ENCODE measurements around the gene LGALS3.
A peak's percentile ranks its signal among the peaks of the same experiment; 100 is the strongest.

The LGALS3 gene

DNA sequence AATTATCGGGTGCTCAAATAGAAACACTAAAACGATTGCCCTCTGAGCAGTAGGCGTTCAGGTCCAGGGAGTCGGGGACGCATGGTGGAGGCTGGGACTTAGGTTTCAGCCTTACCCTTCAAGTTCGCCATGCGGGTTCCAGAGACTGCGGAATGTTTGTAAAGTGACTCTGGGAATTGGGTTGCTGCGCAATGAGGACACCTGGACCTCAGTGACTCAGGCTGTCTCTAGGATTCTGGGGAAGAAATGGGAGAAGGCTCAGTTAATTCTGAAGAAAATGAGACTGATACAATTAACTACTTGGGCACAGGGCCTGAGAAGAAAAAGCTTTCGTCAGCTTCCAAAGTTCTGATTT lies 1.1 kb downstream of the LGALS3 start:
- TF ChIP-seq, protein P1, sequence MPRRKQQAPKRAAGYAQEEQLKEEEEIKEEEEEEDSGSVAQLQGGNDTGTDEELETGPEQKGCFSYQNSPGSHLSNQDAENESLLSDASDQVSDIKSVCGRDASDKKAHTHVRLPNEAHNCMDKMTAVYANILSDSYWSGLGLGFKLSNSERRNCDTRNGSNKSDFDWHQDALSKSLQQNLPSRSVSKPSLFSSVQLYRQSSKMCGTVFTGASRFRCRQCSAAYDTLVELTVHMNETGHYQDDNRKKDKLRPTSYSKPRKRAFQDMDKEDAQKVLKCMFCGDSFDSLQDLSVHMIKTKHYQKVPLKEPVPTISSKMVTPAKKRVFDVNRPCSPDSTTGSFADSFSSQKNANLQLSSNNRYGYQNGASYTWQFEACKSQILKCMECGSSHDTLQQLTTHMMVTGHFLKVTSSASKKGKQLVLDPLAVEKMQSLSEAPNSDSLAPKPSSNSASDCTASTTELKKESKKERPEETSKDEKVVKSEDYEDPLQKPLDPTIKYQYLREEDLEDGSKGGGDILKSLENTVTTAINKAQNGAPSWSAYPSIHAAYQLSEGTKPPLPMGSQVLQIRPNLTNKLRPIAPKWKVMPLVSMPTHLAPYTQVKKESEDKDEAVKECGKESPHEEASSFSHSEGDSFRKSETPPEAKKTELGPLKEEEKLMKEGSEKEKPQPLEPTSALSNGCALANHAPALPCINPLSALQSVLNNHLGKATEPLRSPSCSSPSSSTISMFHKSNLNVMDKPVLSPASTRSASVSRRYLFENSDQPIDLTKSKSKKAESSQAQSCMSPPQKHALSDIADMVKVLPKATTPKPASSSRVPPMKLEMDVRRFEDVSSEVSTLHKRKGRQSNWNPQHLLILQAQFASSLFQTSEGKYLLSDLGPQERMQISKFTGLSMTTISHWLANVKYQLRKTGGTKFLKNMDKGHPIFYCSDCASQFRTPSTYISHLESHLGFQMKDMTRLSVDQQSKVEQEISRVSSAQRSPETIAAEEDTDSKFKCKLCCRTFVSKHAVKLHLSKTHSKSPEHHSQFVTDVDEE (CRISPR knock-in tag; IDR thresholded peaks at IDR 0.05), result no peak
- TF ChIP-seq OSR1 (CRISPR knock-in tag; IDR thresholded peaks at IDR 0.05), result no peak
- no peak for TF ChIP-seq PPARA (CRISPR knock-in tag; IDR thresholded peaks at IDR 0.05; ENCODE audit: borderline replicate concordance)
- no peak for TF ChIP-seq GLIS3 (CRISPR knock-in tag; IDR thresholded peaks at IDR 0.05)
- no peak for TF ChIP-seq CSDC2 (CRISPR knock-in tag; IDR thresholded peaks at IDR 0.05)
- no peak for TF ChIP-seq RARB (CRISPR knock-in tag; IDR thresholded peaks at IDR 0.05)
- TF ChIP-seq, protein P2, sequence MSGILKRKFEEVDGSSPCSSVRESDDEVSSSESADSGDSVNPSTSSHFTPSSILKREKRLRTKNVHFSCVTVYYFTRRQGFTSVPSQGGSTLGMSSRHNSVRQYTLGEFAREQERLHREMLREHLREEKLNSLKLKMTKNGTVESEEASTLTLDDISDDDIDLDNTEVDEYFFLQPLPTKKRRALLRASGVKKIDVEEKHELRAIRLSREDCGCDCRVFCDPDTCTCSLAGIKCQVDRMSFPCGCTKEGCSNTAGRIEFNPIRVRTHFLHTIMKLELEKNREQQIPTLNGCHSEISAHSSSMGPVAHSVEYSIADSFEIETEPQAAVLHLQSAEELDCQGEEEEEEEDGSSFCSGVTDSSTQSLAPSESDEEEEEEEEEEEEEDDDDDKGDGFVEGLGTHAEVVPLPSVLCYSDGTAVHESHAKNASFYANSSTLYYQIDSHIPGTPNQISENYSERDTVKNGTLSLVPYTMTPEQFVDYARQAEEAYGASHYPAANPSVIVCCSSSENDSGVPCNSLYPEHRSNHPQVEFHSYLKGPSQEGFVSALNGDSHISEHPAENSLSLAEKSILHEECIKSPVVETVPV (CRISPR knock-in tag; IDR thresholded peaks at IDR 0.05), result no peak
- TF ChIP-seq ISL1 (CRISPR knock-in tag; IDR thresholded peaks at IDR 0.05), result no peak
- TF ChIP-seq TCF4 (CRISPR knock-in tag; IDR thresholded peaks at IDR 0.05; ENCODE audit: borderline replicate concordance), result no peak
- TF ChIP-seq SNAI2 (CRISPR knock-in tag; IDR thresholded peaks at IDR 0.05), result no peak
- TF ChIP-seq ZFP30 (CRISPR knock-in tag; IDR thresholded peaks at IDR 0.05), result no peak
- no peak for TF ChIP-seq ZFP3 (CRISPR knock-in tag; IDR thresholded peaks at IDR 0.05)
- TF ChIP-seq BACH2 (CRISPR knock-in tag; IDR thresholded peaks at IDR 0.05; ENCODE audit: borderline replicate concordance), result no peak
- TF ChIP-seq, protein P3, sequence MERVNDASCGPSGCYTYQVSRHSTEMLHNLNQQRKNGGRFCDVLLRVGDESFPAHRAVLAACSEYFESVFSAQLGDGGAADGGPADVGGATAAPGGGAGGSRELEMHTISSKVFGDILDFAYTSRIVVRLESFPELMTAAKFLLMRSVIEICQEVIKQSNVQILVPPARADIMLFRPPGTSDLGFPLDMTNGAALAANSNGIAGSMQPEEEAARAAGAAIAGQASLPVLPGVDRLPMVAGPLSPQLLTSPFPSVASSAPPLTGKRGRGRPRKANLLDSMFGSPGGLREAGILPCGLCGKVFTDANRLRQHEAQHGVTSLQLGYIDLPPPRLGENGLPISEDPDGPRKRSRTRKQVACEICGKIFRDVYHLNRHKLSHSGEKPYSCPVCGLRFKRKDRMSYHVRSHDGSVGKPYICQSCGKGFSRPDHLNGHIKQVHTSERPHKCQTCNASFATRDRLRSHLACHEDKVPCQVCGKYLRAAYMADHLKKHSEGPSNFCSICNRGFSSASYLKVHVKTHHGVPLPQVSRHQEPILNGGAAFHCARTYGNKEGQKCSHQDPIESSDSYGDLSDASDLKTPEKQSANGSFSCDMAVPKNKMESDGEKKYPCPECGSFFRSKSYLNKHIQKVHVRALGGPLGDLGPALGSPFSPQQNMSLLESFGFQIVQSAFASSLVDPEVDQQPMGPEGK (CRISPR knock-in tag; IDR thresholded peaks at IDR 0.05; ENCODE audit: borderline replicate concordance), result no peak
- no peak for TF ChIP-seq ZNF8 (CRISPR knock-in tag; IDR thresholded peaks at IDR 0.05)
- no peak for TF ChIP-seq ZNF565 (CRISPR knock-in tag; conservative IDR thresholded peaks at IDR 0.05; ENCODE audit: low read depth)
- no peak for ATAC-seq

DNA sequence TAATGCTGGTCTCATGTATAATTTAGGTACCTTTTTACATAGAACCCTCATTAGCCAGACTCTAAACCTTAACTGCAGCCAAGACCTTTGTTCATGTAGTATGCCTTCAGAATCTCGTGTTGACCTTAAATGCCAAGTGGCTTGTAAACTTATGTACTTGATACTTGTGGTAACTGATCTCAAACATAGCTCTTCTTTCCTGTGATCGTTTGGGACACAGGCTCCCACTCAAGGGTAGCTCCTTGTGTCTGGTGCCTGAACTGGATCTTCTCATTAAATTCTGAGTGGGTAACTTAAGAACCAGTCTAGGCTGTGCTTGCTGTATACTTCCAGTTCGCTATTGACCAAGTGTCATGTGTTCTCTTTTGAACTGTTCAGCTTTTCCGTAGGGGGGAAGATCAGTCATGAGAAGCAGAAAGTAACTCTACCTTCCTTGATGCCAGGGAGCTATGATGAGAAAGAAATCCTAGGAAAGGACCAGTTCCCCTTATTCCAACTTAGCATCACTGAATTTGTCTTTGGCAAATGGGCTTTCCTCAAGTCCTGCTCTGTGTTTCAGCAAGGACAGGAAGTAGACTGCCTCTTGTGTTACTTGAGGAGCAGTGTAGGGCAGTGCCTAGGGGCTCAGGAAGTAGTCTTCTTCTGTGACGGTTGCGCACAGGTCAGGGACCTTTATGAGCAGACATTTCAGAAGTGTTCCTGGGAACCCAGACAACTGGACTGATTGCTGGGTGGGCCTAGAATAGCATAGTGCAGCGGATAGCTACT lies 2.5 kb downstream of the LGALS3 start:
- TF ChIP-seq GLIS3 (CRISPR knock-in tag; IDR thresholded peaks at IDR 0.05), result no peak
- no peak for TF ChIP-seq ZNF8 (CRISPR knock-in tag; IDR thresholded peaks at IDR 0.05)
- no peak for ATAC-seq

DNA sequence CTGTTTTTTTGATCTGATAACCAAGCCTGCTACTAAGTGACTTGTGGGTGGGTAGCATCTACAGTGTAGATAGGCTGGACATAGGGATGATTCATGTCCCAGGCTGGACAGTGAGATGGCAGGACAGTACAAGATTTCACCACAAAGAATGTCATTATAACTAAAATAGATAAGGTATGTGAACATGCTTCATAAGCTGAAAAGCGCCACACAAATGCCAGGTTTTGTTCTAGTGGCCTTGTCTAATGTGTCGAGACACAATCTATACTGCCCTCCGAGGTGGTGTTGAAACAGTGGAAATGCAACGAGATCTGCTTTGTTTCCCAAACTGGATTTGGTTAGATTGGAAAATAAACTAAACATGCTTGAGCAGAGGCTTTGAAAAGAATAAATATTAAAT lies 4.4 kb downstream of the LGALS3 start:
- ATAC-seq, result peak; percentile 20; the same call in 2 of the 3 replicates
- TF ChIP-seq ZFP3 (CRISPR knock-in tag; IDR thresholded peaks at IDR 0.05) (no peak), ARNTL (CRISPR knock-in tag; IDR thresholded peaks at IDR 0.05; ENCODE audit: borderline replicate concordance, low read depth) (no peak), GLIS3 (CRISPR knock-in tag; IDR thresholded peaks at IDR 0.05) (no peak), TCF4 (CRISPR knock-in tag; IDR thresholded peaks at IDR 0.05; ENCODE audit: borderline replicate concordance) (no peak), OSR1 (CRISPR knock-in tag; IDR thresholded peaks at IDR 0.05) (no peak), ESRRG (CRISPR knock-in tag; IDR thresholded peaks at IDR 0.05) (no peak), ZC3H10 (CRISPR knock-in tag; IDR thresholded peaks at IDR 0.05) (no peak), BACH2 (CRISPR knock-in tag; IDR thresholded peaks at IDR 0.05; ENCODE audit: borderline replicate concordance) (no peak), PPARA (CRISPR knock-in tag; IDR thresholded peaks at IDR 0.05; ENCODE audit: borderline replicate concordance) (no peak), ZNF8 (CRISPR knock-in tag; IDR thresholded peaks at IDR 0.05) (no peak), ZNF70 (CRISPR knock-in tag; IDR thresholded peaks at IDR 0.05) (no peak), TOX (CRISPR knock-in tag; IDR thresholded peaks at IDR 0.05; ENCODE audit: borderline replicate concordance) (no peak), ISL1 (CRISPR knock-in tag; IDR thresholded peaks at IDR 0.05) (no peak), CSDC2 (CRISPR knock-in tag; IDR thresholded peaks at IDR 0.05) (no peak)
- TF ChIP-seq, protein P3 (CRISPR knock-in tag; IDR thresholded peaks at IDR 0.05; ENCODE audit: borderline replicate concordance), result no peak
- TF ChIP-seq, protein P1 (CRISPR knock-in tag; IDR thresholded peaks at IDR 0.05), result no peak
- TF ChIP-seq, protein P4, sequence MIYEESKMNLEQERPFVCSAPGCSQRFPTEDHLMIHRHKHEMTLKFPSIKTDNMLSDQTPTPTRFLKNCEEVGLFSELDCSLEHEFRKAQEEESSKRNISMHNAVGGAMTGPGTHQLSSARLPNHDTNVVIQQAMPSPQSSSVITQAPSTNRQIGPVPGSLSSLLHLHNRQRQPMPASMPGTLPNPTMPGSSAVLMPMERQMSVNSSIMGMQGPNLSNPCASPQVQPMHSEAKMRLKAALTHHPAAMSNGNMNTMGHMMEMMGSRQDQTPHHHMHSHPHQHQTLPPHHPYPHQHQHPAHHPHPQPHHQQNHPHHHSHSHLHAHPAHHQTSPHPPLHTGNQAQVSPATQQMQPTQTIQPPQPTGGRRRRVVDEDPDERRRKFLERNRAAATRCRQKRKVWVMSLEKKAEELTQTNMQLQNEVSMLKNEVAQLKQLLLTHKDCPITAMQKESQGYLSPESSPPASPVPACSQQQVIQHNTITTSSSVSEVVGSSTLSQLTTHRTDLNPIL (CRISPR knock-in tag; IDR thresholded peaks at IDR 0.05; ENCODE audit: low read depth), result no peak
- TF ChIP-seq, protein P5, sequence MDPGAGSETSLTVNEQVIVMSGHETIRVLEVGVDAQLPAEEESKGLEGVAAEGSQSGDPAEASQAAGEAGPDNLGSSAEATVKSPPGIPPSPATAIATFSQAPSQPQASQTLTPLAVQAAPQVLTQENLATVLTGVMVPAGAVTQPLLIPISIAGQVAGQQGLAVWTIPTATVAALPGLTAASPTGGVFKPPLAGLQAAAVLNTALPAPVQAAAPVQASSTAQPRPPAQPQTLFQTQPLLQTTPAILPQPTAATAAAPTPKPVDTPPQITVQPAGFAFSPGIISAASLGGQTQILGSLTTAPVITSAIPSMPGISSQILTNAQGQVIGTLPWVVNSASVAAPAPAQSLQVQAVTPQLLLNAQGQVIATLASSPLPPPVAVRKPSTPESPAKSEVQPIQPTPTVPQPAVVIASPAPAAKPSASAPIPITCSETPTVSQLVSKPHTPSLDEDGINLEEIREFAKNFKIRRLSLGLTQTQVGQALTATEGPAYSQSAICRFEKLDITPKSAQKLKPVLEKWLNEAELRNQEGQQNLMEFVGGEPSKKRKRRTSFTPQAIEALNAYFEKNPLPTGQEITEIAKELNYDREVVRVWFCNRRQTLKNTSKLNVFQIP (CRISPR knock-in tag; IDR thresholded peaks at IDR 0.05; ENCODE audit: borderline replicate concordance, low read depth), result no peak
